ENCODE data around the gene TRIO.

Gene TRIO

GRCh38 chr5:14395411-14395810, 252.3 kb downstream of the TRIO start:
- DNase-seq (ENCODE audit: low read depth) = no peak

DNA sequence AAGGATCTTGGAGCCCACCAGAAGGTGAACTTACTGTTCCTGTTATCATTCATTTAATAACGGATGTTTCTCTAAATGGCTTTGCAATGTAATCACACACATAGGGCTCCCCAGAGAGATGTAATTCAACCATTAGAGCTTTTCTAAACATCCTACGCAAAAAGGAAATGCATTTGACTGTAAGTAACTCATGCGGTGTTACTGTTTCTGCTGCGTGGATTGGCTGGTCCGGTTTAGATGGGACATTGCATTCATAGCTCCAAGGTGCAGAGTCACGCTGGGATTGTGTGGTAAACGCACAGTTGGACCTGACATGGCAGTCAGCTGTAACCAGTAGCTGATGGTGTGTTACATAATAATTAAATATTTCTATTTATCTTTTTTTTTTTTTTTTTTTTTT, 252.9 kb downstream of the TRIO start:
- no peak for DNase-seq (ENCODE audit: low read depth)

DNA sequence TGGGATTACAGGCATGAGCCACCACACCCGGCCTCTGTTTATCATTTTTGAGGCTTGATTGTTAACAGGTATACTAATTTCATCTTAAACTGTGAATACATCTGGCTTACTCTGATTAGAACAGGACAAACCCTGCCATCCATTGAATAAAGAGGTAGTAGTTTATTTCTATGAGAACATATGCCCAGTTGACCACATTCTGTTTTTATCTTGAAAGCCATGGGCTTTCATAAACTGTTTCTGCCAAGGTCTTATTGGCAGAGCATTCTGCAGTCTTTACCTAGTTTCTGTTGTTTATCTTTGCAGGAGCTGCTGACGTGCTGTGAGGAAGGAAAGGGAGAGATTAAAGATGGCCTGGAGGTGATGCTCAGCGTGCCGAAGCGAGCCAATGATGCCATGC, 253.6 kb downstream of the TRIO start:
- no peak for DNase-seq (ENCODE audit: low read depth)

GRCh38 chr5:14397717-14398116, 254.6 kb downstream of the TRIO start:
- peak; percentile 60 for DNase-seq (ENCODE audit: low read depth)

- peak; percentile 68 for DNase-seq (ENCODE audit: low read depth)
These were observed 256.0 kb downstream of the TRIO start for GRCh38 chr5:14399054-14399692.

DNA sequence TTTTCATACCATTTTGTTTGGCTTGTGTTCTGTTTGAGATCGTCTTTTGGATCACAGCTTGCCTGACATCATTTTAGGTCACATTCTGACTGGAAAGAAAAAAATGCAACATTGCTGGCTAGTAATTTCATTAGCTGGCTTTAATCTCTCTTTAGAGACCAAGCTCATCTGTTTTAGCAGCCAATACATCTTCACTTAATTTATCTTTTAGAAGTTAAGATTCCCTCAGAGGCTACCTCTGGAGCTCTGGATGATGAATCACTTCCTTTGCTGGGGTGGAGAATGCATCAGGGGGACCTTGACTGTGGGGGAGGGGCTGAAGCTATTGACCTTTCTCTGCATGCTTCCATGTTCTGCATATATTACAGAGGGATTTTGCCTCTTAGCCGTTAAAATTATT, 256.9 kb downstream of the TRIO start:
- no peak for DNase-seq (ENCODE audit: low read depth)

- DNase-seq (ENCODE audit: low read depth) = no peak
These were observed 257.5 kb downstream of the TRIO start for GRCh38 chr5:14400611-14401010.

- DNase-seq (ENCODE audit: low read depth) = no peak
These were observed 258.5 kb downstream of the TRIO start for GRCh38 chr5:14401639-14402038.

DNA sequence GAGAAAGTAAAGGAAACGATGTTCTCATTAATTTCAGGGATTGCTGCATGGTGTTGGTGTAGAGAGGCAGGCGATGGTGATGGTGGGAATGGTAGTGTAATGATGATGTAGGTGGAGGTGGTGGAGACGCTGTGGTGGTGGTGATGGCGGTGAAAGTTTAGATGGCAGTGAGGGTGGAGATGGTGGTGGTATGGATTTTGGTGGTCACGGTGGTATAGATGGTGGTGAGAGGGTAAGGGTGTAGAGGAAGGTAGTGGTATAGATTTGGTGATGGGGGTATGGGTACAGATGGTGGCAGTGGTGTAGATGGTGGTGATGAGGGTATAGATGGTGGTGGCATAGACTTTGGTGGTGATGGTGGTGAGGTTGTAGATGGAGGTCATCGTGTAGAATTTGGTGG, 259.3 kb downstream of the TRIO start:
- no peak for DNase-seq (ENCODE audit: low read depth)

GRCh38 chr5:14404780-14405179, 261.6 kb downstream of the TRIO start:
- DNase-seq (ENCODE audit: low read depth) = no peak

GRCh38 chr5:14405267-14405666, 262.1 kb downstream of the TRIO start:
- DNase-seq (ENCODE audit: low read depth) = no peak

DNA sequence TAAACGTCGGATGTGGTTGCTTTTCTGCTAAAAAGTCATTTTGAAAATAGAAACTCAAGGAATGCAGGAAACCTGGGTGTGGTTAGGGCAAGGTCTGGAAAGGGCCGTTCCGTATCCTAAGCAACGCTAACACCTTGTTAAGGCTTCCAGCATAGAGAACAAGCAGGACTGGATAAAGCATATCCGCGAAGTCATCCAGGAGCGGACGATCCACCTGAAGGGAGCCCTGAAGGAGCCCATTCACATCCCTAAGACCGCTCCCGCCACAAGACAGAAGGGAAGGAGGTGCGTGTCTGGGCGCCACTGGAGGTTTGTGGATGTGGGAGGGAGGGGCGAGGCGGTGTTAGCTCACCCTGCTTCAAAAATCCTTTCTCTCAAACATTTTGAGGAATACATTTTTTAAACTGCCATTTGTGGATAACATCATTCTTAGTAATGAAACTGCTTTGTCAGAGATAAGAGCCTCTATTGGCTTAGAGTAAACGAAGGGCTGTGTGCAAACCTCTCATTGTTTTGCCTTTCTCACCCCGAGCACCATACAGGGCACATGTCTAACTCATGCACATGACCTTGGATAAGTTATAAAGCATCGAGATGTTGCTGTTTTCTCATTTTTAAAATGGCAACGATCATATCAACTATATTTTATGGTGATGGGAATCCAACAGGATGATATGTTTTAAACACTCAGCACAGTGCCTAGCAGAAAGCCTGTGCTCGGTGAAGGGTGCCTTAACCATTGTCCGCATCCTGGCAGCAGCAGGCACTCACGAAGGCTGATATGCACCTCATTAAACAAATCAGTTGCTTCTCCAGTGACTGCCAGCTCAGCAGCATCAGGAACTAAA, 262.8 kb downstream of the TRIO start:
- DNase-seq (ENCODE audit: low read depth) = no peak

- DNase-seq (ENCODE audit: low read depth) = no peak
These were observed 263.4 kb downstream of the TRIO start for GRCh38 chr5:14406554-14406849.

GRCh38 chr5:14407051-14407450, 263.9 kb downstream of the TRIO start:
- no peak for DNase-seq (ENCODE audit: low read depth)

GRCh38 chr5:14407746-14408175, 264.6 kb downstream of the TRIO start:
- no peak for DNase-seq (ENCODE audit: low read depth)

DNA sequence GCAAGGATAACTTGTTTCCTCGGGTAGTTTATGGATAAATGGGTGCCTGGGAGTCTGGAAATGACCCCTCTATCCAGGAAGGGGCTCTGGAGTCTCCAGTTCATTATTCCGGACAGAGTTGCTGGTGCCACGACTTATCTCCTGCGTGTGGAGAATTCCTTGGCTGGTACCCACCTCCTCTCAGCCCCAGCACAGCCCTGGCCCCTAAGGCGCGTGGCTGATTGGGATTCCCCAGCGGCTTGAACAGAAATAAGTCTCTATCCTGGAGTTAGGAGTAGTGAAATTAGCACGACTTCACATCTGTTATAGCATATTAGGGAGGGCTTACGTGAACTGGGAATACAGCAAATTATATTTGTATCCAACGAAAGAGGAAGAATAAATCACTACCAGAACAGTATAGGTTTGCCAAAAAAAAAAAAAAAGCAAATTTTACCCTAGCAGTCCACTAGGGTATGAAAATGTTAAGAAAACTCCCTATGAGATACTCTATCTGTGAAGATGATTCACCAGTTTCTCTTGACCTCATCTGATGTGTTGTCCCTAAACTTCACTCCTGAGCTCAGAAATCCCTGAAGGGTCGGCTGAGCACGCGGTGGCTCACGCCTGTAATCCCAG, 265.9 kb downstream of the TRIO start:
- DNase-seq (ENCODE audit: low read depth) = peak; percentile 63

- DNase-seq (ENCODE audit: low read depth) = no peak
These were observed 266.9 kb downstream of the TRIO start for GRCh38 chr5:14410068-14410393.

- no peak for DNase-seq (ENCODE audit: low read depth)
These were observed 267.5 kb downstream of the TRIO start for GRCh38 chr5:14410394-14411201.

GRCh38 chr5:14411216-14411615, 268.1 kb downstream of the TRIO start:
- DNase-seq (ENCODE audit: low read depth) = no peak

DNA sequence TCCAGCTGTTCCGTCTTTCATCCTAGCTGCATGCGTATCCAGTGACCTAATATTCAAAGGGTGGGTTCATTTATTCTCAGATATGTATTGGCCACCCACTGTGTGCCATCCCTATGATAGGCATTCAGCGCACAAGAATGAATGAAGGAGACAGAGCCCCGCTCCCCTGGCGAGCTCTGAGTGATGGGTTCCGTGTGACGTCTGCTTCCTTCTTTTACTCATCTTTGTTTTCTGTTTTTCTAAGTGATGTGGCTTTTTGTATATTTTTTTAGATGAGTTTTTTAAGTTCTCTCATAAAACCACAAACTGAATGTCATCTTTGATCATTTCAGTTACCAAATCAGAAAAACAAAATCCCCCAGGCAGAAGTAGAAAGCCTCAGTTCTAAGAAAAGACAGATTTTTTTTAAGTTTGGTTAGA, 270.2 kb downstream of the TRIO start:
- DNase-seq (ENCODE audit: low read depth) = no peak

DNA sequence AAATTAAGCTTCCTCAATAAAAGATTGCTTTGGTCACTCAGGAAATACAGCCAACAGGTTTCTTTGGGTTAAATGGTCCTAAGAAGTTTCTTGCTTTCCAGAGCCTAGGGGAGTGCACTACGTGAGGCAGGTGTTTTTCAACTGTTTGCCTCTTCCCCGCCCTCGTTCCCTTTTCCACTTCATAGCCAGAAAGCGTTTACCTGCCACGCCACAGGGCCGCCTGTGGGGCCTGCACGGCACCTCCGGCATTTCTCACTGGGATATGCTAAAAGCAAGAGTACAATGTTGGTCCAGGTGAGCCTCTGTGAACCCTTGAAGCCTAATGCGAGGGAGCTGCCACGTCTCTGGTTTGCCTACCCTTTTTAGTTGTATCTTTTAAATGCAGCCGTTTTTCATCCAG, 270.9 kb downstream of the TRIO start:
- DNase-seq (ENCODE audit: low read depth) = no peak

- no peak for DNase-seq (ENCODE audit: low read depth)
These were observed 271.5 kb downstream of the TRIO start for GRCh38 chr5:14414656-14415023.
